Lung (tissue), 12 donors: ENCODE results near the gene MBD3L4. TPM values are rescaled to one million over a fixed set of nuclear protein-coding genes. Genes with fewer than 3 reads are reported as not detected.

Experiments
- ATAC-seq: fragments of 200-7000 bp; cut with Tn5 transposase; one replicate; pipeline ENCODE4 v1.9.1; 2020; ENCODE audit warnings: moderate number of reproducible peaks; ENCODE audit not compliant: insufficient read depth, low FRiP score
- DNase-seq, 3 donors: peaks; one replicate each; pipeline ENCODE4 v3.0.0-alpha.2; 2013 to 2017
- H3K27ac ChIP-seq, 2 donors: one replicate each; pipeline ENCODE4 v1.5.1; 2013; ENCODE audit warnings: mild to moderate bottlenecking in 2 of 2, moderate library complexity in 2 of 2, control low read depth in 1 of 2, inconsistent platforms in 1 of 2, low read depth in 1 of 2, low read length in 1 of 2
- H3K27me3 ChIP-seq, 3 donors: one replicate each; pipeline ENCODE4 v1.5.1; 2013; ENCODE audit warnings: low read length in 2 of 3; ENCODE audit not compliant: control insufficient read depth in 3 of 3, insufficient read depth in 3 of 3
- H3K36me3 ChIP-seq, 4 donors: one replicate each; pipeline ENCODE4 v1.5.1; 2013; ENCODE audit warnings: low read length in 4 of 4, mild to moderate bottlenecking in 1 of 4, moderate library complexity in 1 of 4; ENCODE audit not compliant: control insufficient read depth in 4 of 4, insufficient read depth in 4 of 4
- H3K4me1 ChIP-seq, 5 donors: one replicate each; pipeline ENCODE4 v1.5.1; 2013; ENCODE audit warnings: low read length in 5 of 5, mild to moderate bottlenecking in 2 of 5, moderate library complexity in 1 of 5; ENCODE audit not compliant: control insufficient read depth in 5 of 5, insufficient read depth in 5 of 5
- H3K4me3 ChIP-seq: one replicate; pipeline ENCODE4 v1.5.1; 2013; ENCODE audit warnings: mild to moderate bottlenecking, control low read depth, moderate library complexity
- H3K9ac ChIP-seq, 2 donors: one replicate each; pipeline ENCODE4 v1.5.1; 2013; ENCODE audit warnings: low read length in 2 of 2, control low read depth in 1 of 2; ENCODE audit not compliant: insufficient read depth in 1 of 2
- H3K9me3 ChIP-seq, 4 donors: one replicate each; pipeline ENCODE4 v1.5.1; 2013; ENCODE audit warnings: low read length in 3 of 4, mild to moderate bottlenecking in 1 of 4, moderate library complexity in 1 of 4; ENCODE audit not compliant: control insufficient read depth in 4 of 4, insufficient read depth in 3 of 4
- CTCF ChIP-seq: IDR thresholded peaks from 2 replicates; pipeline ENCODE4 v1.5.1; 2012; ENCODE audit warnings: mild to moderate bottlenecking; ENCODE audit errors: control extremely low read depth, extremely low read depth
- WGBS, 2 donors: extraction: QIAGEN DNeasy Blood & Tissue Kit; methylation state at CpG; one replicate each; pipeline ENCODE4 v1.1.7; 2013; 5-methylcytosine and 5-hydroxymethylcytosine counted together
- polyA plus RNA-seq, 2 donors: library from polyadenylated mRNA; stranded (reverse); fragments of 200-250 nt; gene quantifications; one replicate each; pipeline ENCODE4 v1.2.1, GENCODE V29; 2013
- total RNA-seq, 2 donors: library from RNA; depleted of rRNA in 1 of 2; stranded (reverse); fragments of >200 nt in 1 of 2; gene quantifications; one replicate each; pipeline ENCODE4 v1.2.1, GENCODE V29; 2014 to 2021
- donor health status: control.
- donor health status: control.
- donor health status: Bipolar disorder and iron deficiency.
- donor health status: healthy.
- donor health status: DM: yes; HTN: yes; CAD: no.

The MBD3L4 gene
- total and polyA plus RNA-seq, 4 donors: not detected

DNA sequence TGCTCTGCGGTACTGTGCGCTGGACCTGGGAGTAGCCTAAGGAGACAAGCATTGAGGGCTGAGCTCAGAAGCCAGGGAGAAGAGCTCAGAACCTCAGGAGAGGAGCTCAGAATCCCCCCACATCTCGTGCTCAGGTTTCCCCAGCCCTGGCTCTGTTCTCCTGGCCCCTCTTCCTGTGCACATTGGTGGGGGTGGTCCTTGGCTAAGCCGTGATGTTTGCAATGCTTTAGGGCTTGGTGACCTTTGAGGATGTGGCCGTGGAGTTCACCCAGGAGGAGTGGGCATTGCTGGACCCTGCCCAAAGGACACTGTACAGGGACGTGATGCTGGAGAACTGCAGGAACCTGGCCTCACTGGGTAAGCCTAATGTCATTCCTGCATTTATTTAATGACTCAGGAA is 36.2 kb upstream of the MBD3L4 start:
- DNase-seq: no peak
- ATAC-seq: no peak
- no peak overlapping the region for H3K27ac ChIP-seq
- peaks cover 0 to 2% (median 0%) of the 10 kb centered on the region in 5 donors for H3K4me1 ChIP-seq
- WGBS, 2 donors: 98 to 99% methylated on average over 6 of the region's 6 CpGs
- no peak overlapping the region for H3K9ac ChIP-seq
- no peaks in the 10 kb centered on the region for H3K27me3 ChIP-seq
- peaks cover 17 to 42% (median 31%) of the 10 kb centered on the region in 4 donors for H3K9me3 ChIP-seq
- H3K4me3 ChIP-seq: no peak overlapping the region
- peaks cover 60 to 79% (median 71%) of the 10 kb centered on the region in 4 donors for H3K36me3 ChIP-seq
- no peak for TF ChIP-seq CTCF

- no peaks in the 10 kb centered on the region for H3K27me3 ChIP-seq
- no peak overlapping the region for H3K27ac ChIP-seq
- no peak for TF ChIP-seq CTCF
- no peak for DNase-seq
- peaks cover 0 to 8% (median 6%) of the 10 kb centered on the region in 5 donors for H3K4me1 ChIP-seq
- no peak overlapping the region for H3K9ac ChIP-seq
- H3K36me3 ChIP-seq: peaks cover 47 to 66% (median 61%) of the 10 kb centered on the region in 4 donors
- H3K4me3 ChIP-seq: no peak overlapping the region
- peaks cover 10 to 30% (median 19%) of the 10 kb centered on the region in 4 donors for H3K9me3 ChIP-seq
- WGBS, 2 donors: 95 to 98% methylated on average over 29 of the region's 29 CpGs
- no peak for ATAC-seq
These were observed 34.8 kb upstream of the MBD3L4 start for GRCh38 chr19:7074705-7075282.

GRCh38 chr19:7072541-7072940 is 32.6 kb upstream of the MBD3L4 start:
- H3K4me1 ChIP-seq: peaks cover 0 to 8% (median 6%) of the 10 kb centered on the region in 5 donors
- no peaks in the 10 kb centered on the region for H3K27me3 ChIP-seq
- H3K27ac ChIP-seq: no peak overlapping the region
- H3K9ac ChIP-seq: no peak overlapping the region
- ATAC-seq (no peak), DNase-seq (no peak)
- H3K36me3 ChIP-seq: peaks cover 40 to 47% (median 43%) of the 10 kb centered on the region in 4 donors
- WGBS, 2 donors: 95 to 97% methylated on average over 6 of the region's 6 CpGs
- no peak overlapping the region for H3K4me3 ChIP-seq
- H3K9me3 ChIP-seq: peaks cover 2 to 25% (median 6%) of the 10 kb centered on the region in 4 donors
- no peak for TF ChIP-seq CTCF

DNA sequence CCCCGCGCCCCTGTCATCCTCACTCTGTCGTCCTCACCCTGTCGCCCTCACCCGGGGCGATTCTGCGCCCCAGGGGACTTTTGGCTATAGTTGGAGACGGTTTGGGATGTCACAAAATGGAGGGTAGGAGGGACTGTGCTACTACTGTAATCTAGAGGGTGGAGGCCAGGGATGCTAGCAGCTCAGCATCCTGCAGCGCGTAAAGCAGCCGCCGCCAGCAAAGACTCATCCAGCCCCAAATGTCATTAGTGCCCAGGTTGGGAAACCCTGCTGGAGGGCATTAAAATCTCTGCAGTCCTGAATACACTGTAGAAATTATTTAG is 29.9 kb upstream of the MBD3L4 start:
- Histone ChIP-seq H3K4me3 (peak overlapping the region; percentile 95), H3K27ac (peak overlapping the region; percentile 50 to 93), H3K9ac (peak overlapping the region; percentile 63 to 74), H3K36me3 (peaks cover 16 to 21% (median 20%) of the 10 kb centered on the region in 4 donors), H3K4me1 (peaks cover 0 to 8% (median 6%) of the 10 kb centered on the region in 5 donors), H3K27me3 (no peaks in the 10 kb centered on the region), H3K9me3 (peaks cover 0 to 5% (median 0%) of the 10 kb centered on the region in 4 donors)
- no peak for ATAC-seq
- WGBS, 2 donors: 0% methylated on average over 12 of the region's 12 CpGs
- no peak for TF ChIP-seq CTCF
- peak in 2 of 3 donors; percentile 14 to 17 for DNase-seq
